ENCODE results near the gene COL25A1.

COL25A1 gene

DNA sequence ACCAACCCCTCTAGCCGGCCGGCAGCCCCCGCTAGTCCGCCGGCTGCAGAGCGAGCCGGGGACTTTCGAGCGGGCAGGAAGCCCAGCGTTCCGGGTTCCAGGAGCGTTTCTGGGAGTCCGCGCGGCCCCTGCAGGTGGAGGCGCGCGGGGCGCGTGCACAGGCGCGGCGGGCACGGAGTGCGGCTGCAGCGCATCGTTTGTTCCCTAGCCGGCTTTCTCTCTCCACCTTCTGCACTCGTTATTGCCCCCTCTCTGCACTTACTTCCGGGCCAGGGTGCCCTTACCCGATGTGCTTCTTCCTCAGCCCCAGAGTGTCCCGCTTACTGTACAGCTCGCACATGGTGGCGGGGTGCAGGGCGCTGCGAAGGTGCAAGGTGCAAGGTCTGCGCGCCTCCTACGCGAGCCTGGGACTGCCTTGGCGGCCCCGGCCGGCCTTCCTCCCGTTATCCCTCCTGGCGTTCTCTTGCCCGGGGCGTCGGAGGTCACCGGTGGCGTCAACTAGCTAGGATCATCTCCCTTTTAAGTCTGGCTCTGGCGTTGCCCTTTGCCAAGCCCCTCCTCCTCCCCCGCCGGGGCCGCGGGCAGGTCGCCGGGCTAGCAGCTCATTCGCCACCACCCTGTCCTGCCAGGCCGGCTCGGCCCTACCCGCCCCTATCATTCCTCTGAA lies 539.8 kb downstream of the COL25A1 start, which contains the start of gene ETNPPL:
Gene ETNPPL, minus strand, starts transcription at position 495 of the 667 bp plus-strand sequence. Its CDS starts 155 bp downstream, at position 340.
- peak; percentile 23 for DNase-seq (ENCODE audit: low read depth)
